K562 (cell line): ENCODE measurements around the gene ZNF324B.

Experiments used
- CEBPB ChIP-seq: fragments of 450-650 bp; IDR thresholded peaks from 2 replicates; pipeline ENCODE4 v1.6.1; 2016; ENCODE audit warnings: missing genetic modification characterization, missing compliant biosample characterization
- EP300 ChIP-seq: IDR thresholded peaks from 2 replicates; pipeline ENCODE4 v1.6.1; 2012; ENCODE audit warnings: low read length, improper control_type of control experiment
- MGA ChIP-seq: fragments of 450-650 bp; IDR thresholded peaks from 2 replicates; pipeline ENCODE4 v1.6.1; 2016; ENCODE audit warnings: mild to moderate bottlenecking, moderate library complexity
- REST ChIP-seq, 2 experiments: fragments of 450-650 bp; formaldehyde crosslinking in 1 of 2; IDR thresholded peaks; 2 replicates each; pipeline versions ENCODE4 v1.4.0 to v1.6.1; 2014 to 2020; ENCODE audit warnings: mild to moderate bottlenecking in 2 of 2, borderline replicate concordance in 1 of 2, low read depth in 1 of 2
- ZFP30 ChIP-seq: fragments of 250-450 bp; sonication (Bioruptor Pico); IDR thresholded peaks from 2 replicates; pipeline ENCODE4 v1.8.0; 2022; ENCODE audit warnings: moderate library complexity, mild to moderate bottlenecking, inconsistent platforms, borderline replicate concordance

- no peak for TF ChIP-seq CEBPB (tag)
- no peak for TF ChIP-seq ZFP30 (CRISPR knock-in tag)
- TF ChIP-seq MGA: no peak
- TF ChIP-seq EP300: no peak
- no peak for TF ChIP-seq REST (IDR thresholded peaks at IDR 0.05; ENCODE audit: borderline replicate concordance)
- TF ChIP-seq REST (CRISPR knock-in tag; IDR thresholded peaks at IDR 0.05; ENCODE audit: low read depth): no peak
Measured at GRCh38 chr19:58492265-58492664, 40.8 kb downstream of the ZNF324B start.
